ENCODE results near the gene SLAMF6. TPM values are rescaled to one million over a fixed set of nuclear protein-coding genes. Genes with fewer than 3 reads are reported as not detected.

The SLAMF6 gene
- total RNA-seq = 1 to 10 TPM in 2 of 4 donors, under 1 TPM in 2; 0.23 to 2.7 (median 1.1) TPM

DNA sequence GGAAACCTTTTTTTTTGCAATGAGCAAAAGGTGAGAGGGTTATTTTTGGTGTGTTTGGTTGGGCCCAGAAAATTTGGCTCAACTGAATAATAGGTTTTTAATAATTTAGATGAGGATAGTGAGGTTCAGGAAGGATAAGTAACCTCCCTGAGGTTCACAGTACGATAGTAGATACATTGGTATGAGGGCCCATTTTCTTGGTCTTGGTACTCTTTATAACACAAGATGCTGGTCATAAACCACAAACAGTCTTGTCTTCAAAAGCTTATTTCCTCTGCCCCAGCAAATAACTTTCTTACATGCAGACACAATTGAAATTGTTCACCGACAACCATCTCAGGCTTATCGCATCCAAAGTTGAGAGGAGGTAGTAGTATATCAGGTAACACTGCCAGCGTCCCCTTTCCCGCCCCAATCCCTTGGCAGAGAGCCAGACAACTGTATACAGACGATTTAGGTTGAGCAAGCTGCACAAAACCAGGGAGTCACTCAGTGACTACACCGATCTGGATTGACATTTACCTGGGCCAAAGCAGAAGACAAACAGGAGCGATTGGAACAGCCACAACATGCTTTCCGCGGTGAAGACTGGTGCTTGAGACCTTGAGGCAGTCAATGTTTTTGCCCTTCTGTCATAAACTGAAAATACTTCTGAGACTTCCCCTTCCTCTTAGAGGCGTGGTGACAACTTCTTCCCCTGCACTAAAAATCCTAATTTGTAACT is at the start of gene SLAMF6:
TSS of gene SLAMF6 (minus strand) at position 634 of the 724 bp plus-strand sequence. CDS start at position 571, 63 bp downstream.
- DNase-seq (ENCODE audit: low spot score in 2 of 2) = no peak
- TF ChIP-seq, protein P1, sequence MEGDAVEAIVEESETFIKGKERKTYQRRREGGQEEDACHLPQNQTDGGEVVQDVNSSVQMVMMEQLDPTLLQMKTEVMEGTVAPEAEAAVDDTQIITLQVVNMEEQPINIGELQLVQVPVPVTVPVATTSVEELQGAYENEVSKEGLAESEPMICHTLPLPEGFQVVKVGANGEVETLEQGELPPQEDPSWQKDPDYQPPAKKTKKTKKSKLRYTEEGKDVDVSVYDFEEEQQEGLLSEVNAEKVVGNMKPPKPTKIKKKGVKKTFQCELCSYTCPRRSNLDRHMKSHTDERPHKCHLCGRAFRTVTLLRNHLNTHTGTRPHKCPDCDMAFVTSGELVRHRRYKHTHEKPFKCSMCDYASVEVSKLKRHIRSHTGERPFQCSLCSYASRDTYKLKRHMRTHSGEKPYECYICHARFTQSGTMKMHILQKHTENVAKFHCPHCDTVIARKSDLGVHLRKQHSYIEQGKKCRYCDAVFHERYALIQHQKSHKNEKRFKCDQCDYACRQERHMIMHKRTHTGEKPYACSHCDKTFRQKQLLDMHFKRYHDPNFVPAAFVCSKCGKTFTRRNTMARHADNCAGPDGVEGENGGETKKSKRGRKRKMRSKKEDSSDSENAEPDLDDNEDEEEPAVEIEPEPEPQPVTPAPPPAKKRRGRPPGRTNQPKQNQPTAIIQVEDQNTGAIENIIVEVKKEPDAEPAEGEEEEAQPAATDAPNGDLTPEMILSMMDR (IDR thresholded peaks at IDR 0.05) = no peak
- TF ChIP-seq POLR2A (IDR thresholded peaks at IDR 0.05) = no peak
- WGBS, 2 donors = 58 to 74% methylated on average over 11 of the region's 11 CpGs
- no peak within 1 kb of the TSS for H3K4me3 ChIP-seq (ENCODE audit: low read depth, poor library complexity, severe bottlenecking)
- intact Hi-C loops (cut with DNase I; ENCODE audit: low total_unique reads) = no loop called here

DNA sequence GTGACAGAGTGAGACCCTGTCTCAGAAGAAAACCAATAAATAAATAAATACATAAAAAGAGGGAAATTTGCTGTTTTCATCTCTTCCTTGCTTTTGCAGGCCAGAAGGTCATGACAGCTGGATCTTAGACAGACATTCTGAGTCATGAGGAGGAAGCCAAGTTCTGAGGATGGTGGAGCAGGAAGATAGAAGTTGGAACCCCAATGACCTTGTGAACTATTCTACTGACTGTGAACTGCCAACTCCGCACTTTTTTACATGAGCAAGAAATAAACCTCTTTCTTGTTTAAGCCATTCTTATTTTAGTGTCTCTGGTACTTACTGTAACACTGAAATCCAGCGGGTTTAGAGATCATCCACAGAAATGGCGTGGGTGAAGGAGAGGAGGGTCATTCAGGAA is 47.8 kb upstream of the SLAMF6 start:
- H3K4me3 ChIP-seq (ENCODE audit: low read depth, poor library complexity, severe bottlenecking) = no peak overlapping the region
- 84 to 90% methylated on average over 3 of the region's 3 CpGs for whole genome bisulfite sequencing, 2 donors
- no peak for DNase-seq (ENCODE audit: low spot score in 2 of 2)
- TF ChIP-seq, protein P1 (IDR thresholded peaks at IDR 0.05) = no peak
- TF ChIP-seq POLR2A (IDR thresholded peaks at IDR 0.05) = no peak
- intact Hi-C loops (cut with DNase I; ENCODE audit: low total_unique reads) = no loop called here

DNA sequence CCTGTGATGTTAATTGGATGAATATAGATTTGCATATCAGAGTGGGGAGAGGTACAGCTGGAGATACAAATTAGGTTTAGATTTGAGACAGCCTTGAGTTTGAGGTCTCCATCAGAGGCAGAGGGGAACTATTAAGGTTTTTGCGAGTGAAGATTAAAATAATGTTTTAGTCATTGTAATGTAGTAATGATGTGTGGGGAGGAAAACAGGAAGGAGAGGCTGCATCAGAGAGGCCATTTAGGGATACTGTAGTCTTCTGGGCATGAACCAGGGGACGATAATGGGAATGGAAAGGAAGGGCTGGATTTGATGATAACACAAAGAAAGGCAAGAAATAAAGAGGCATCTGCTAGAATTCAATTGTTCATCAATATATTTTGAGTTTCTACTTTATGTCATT is 46.8 kb upstream of the SLAMF6 start:
- intact Hi-C loops (cut with DNase I; ENCODE audit: low total_unique reads) = no loop called here
- WGBS, 2 donors = 70 to 80% methylated on average over 2 of the region's 2 CpGs
- DNase-seq (ENCODE audit: low spot score in 2 of 2) = no peak
- no peak for TF ChIP-seq POLR2A (IDR thresholded peaks at IDR 0.05)
- TF ChIP-seq, protein P1 (IDR thresholded peaks at IDR 0.05) = no peak
- H3K4me3 ChIP-seq (ENCODE audit: low read depth, poor library complexity, severe bottlenecking) = no peak overlapping the region

DNA sequence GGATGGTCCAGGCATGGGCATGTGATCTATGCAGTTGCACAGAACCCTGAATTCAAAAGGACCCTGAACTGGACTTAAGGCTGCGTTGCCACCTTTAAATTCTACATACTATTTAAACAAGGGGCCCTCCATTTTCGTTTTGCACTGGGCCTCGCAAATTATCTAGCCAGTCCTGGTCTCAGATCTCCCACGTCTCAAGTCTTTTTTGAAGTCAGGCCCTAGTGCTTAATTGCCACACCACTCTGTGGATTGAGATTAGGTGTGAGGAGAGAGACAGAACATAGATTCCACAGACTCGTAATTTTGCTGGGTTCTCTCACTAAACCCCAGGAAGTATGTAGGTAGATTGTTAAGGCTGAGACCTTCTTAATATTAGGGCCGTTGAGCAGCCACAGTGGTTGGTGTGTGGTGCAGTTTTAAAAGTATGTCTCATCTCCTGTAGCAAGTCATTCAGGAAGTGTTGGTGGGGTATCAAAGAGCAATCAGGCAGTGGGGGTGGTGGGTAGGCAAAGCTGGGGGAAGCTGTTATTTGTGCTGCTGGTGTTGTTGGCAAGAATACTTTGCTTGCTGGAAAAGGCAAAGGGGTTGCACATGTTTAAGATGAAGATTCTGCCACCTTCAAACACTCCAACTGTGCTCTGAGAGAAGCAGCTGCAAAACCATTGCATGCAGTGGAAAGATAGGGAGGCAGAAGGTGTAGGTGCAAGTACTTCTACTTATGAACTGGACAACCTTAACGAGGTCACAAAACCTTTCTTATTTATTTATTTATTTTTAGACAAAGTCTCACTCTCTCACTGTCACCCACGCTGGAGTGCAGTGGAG is 45.0 kb upstream of the SLAMF6 start:
- intact Hi-C loops (cut with DNase I; ENCODE audit: low total_unique reads) = no loop called here
- 65 to 68% methylated on average over 8 of the region's 8 CpGs for WGBS, 2 donors
- no peak for DNase-seq (ENCODE audit: low spot score in 2 of 2)

DNA sequence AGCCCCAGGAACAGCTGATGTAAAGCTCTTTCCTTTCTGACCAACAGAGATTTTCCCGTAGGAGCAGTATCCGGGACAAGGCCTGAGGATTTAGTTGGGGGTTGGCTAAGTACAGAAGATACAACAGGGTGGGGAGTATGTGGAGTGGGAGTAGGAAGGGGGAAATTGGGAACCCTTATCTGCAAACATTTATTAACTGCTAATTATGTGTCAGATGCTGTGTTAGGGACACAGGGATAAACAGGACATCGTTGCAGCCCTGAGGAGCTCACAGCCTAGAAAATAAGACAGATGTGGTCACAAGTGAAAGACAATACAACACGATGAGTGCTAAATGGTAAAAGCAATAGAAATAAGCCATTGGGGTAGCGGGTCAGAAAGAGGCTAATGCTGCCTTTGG is 44.3 kb upstream of the SLAMF6 start:
- no peak overlapping the region for H3K4me3 ChIP-seq (ENCODE audit: low read depth, poor library complexity, severe bottlenecking)
- intact Hi-C loops (cut with DNase I; ENCODE audit: low total_unique reads) = no loop called here
- no peak for DNase-seq (ENCODE audit: low spot score in 2 of 2)
- TF ChIP-seq, protein P1 (IDR thresholded peaks at IDR 0.05) = no peak
- no peak for TF ChIP-seq POLR2A (IDR thresholded peaks at IDR 0.05)
- WGBS, 2 donors = 78 to 89% methylated on average over 5 of the region's 5 CpGs

More for the DNA sequence above, 45.0 kb upstream of the SLAMF6 start:
- no peak for TF ChIP-seq POLR2A (IDR thresholded peaks at IDR 0.05)
- TF ChIP-seq, protein P1 (IDR thresholded peaks at IDR 0.05) = no peak
- no peak overlapping the region for H3K4me3 ChIP-seq (ENCODE audit: low read depth, poor library complexity, severe bottlenecking)

Data from lower leg skin (tissue), 4 donors.